Right renal cortex interstitium (tissue), 3 donors: ENCODE results near the gene FMN1. TPM values are rescaled to one million over a fixed set of nuclear protein-coding genes. Genes with fewer than 3 reads are reported as not detected.

Experiments used
- DNase-seq, 3 donors: peaks; one replicate each; pipeline ENCODE4 v3.0.0-alpha.2; 2013; ENCODE audit warnings: low read depth in 3 of 3, low spot score in 2 of 3
- polyA plus RNA-seq, 3 donors: library from polyadenylated mRNA; unstranded; fragments of 120-200 nt; gene quantifications; one replicate each; pipeline ENCODE4 v1.2.1, GENCODE V29; 2013; ENCODE audit not compliant: insufficient read length in 3 of 3

Gene FMN1
- polyA plus RNA-seq, 3 donors = 14.2 to 18.6 (median 16.4) TPM

DNA sequence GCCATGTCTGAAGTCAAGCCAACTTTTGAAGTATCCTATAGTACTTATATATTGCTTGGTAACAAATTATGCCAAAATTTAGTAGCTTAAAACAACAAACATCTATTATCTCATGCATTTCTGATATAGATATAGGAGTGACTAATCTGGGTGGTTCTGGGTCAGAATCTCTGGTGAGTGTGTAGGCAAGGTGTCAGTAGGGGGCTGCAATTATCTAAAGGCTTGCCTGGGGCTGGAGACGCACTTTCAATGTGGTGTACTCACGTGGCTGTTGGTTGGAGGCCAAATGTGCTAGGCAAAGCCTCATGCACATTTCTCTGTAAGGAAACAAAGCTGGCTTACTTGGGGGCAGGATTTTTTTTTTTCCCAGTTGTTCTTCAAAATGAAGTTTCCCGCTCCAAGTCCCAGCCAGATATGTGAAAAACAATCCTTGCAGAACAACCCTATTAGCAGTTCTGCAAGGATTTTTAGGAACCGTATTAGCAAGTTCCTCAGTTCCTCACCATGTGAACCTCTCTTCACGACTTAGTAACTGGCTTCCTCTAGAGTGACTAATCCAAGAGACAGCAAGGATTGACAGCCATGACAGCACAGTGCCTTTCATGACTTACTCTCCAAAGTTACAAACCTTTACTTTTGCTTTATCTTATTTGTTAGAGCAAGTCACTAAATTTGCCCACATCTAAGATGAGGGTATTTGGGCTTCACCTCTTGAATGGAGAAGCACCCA lies 450.9 kb downstream of the FMN1 start:
- DNase-seq = no peak

DNA sequence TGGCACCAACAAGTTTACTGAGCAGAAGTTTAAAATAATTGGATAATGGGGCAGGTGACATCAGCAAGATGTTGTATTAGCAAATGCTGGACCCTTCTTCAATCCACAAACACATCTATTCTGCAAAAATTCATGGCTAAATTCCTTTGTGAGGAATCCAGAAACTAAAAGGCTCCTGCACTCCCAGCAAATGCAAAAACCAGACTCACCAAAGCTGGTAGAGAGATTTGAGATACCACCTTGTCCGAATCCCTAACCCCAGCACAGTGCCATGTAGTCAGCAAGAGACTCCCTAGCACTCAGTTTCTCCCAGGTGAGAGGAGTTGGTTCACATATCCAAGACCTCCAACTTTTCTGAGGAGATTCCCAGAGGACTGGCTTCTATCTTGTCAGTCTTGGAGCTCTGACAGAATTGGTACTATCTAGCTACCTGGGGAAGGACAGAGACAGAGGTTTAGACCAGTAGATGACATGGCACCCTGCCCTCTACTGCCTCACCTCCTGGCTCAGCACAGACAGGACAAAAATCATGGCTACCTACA lies 454.9 kb downstream of the FMN1 start:
- DNase-seq = no peak

DNA sequence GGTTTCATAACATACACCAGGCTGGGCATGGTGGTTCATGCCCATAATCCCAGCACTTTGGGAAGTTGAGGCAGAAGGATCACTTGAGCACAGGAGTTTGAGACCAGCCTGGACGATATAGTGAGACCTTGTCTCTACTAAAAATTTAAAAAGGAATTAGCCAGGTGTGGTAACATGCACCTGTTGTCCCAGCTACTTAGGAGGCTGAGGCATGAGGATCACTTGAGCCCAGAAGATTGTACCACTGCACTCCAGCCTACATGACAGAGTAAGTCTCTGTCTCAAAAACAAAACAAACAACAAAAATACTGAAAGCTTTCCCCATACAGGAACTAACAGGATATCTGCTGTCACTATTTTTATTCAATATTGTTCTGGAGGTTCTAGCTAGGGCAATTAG lies 455.8 kb downstream of the FMN1 start:
- no peak for DNase-seq

DNA sequence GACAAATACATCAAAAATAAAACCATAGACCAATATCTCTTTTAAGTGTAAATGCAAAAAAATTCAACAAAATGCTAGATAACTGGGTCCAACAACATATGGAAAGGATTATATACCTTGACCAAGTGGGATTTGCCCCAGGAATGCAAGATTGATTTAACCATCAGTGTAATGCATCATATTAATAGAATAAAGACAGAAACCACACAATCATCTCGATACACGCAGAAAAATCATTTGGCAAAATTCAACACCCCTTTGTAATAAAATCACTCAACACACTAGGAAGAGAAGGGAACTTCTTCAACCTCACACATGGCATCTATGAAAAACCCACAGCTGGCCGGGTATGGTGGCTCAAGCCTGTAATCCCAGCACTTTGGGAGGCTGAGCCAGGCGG lies 457.2 kb downstream of the FMN1 start:
- DNase-seq = no peak

DNA sequence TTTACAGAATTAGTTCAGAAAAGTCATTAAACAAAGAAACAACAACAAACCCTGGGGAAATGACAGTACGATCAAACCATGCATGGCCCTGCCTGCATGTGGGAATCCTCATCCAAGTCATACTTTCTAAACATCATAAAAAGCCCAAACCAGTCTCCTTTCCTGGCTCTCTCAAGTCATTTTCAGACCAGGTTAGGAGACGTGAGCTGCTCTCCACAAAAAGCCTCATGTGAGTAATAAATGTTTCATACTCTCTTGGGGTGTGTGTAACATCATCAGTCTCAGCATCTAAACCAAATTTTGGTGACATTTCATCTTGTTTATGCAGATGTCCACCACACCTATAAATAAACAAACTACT lies 457.8 kb downstream of the FMN1 start:
- no peak for DNase-seq

DNA sequence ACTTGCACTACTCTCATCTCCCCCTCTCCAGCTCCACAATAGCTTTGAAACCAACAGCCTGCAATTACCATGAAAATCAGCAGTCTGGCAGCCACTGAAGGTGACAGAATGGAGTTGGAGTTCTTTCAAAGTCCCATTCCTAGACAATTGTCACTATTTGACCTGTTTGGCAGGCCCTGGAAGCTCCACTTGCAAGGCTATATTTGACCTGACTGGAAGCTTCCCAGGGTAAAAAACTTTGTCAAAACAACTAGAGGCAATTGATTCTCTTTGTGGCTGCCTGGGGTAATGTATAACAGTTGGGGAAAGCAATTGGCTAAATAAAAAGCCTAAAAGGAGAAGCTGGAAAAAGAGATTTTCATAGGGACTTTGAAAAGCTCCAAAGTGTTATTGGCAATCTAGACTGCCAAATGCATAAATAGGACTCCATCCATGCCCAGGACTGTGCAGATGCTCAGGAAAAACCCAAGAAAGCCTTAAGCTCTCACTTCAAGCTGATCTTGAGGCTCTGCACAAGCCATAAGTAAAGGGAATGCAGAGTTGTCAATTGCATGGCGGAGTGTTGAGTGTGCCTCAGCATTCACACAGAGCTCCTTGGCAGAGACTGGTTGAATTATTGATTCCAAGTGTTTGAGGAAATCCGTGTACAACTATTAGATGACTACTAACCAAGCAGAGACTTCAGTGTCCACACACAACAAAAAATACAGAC lies 458.4 kb downstream of the FMN1 start:
- DNase-seq = no peak

DNA sequence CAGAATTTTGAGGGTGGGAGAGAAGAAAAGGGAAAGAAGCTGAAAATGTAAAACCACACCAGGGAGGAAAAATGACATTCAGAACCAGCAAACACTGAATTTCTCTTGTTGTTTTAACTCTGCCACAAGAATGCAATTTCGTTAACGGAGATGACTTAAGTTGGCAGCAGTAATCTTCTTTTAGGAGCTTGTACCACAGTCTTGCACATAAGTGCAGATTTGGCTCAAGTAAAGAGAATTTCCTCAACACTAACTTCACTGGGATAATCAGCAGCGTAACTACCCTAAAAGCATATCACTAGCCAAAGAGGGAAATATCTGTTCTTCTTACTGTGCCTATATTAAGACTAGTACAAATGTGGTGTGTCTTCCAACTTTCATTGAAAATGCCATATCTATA lies 461.2 kb downstream of the FMN1 start:
- no peak for DNase-seq

DNA sequence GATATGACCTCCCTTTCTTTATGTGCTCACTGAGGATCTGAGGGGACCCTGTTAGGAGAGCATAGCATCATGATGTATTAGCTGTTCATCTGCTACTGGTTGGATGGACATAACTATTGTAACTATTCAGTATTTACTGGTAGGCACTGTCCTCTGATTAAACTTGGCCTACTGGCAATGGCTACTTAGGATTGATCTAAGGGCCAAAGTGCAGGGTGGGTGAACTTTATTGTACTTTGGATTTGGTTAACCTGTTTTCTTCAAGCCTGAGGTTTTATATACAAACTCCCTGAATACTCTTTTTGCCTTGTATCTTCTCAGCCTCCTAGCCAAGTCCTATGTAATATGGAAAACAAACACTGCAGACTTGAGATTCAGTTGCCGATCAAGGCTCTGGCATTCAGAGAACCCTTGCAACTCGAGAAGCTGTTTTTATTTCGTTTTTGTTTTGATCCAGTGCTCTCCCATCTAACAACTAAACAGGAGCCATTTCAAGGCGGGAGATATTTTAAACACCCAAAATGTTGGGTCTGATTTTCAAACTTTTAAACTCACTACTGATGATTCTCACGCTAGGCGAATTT lies 461.8 kb downstream of the FMN1 start:
- DNase-seq = no peak

DNA sequence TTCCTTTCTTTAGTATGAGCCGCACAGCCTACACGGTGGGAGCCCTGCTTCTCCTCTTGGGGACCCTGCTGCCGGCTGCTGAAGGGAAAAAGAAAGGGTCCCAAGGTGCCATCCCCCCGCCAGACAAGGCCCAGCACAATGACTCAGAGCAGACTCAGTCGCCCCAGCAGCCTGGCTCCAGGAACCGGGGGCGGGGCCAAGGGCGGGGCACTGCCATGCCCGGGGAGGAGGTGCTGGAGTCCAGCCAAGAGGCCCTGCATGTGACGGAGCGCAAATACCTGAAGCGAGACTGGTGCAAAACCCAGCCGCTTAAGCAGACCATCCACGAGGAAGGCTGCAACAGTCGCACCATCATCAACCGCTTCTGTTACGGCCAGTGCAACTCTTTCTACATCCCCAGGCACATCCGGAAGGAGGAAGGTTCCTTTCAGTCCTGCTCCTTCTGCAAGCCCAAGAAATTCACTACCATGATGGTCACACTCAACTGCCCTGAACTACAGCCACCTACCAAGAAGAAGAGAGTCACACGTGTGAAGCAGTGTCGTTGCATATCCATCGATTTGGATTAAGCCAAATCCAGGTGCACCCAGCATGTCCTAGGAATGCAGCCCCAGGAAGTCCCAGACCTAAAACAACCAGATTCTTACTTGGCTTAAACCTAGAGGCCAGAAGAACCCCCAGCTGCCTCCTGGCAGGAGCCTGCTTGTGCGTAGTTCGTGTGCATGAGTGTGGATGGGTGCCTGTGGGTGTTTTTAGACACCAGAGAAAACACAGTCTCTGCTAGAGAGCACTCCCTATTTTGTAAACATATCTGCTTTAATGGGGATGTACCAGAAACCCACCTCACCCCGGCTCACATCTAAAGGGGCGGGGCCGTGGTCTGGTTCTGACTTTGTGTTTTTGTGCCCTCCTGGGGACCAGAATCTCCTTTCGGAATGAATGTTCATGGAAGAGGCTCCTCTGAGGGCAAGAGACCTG lies 463.5 kb downstream of the FMN1 start:
- DNase-seq = no peak

DNA sequence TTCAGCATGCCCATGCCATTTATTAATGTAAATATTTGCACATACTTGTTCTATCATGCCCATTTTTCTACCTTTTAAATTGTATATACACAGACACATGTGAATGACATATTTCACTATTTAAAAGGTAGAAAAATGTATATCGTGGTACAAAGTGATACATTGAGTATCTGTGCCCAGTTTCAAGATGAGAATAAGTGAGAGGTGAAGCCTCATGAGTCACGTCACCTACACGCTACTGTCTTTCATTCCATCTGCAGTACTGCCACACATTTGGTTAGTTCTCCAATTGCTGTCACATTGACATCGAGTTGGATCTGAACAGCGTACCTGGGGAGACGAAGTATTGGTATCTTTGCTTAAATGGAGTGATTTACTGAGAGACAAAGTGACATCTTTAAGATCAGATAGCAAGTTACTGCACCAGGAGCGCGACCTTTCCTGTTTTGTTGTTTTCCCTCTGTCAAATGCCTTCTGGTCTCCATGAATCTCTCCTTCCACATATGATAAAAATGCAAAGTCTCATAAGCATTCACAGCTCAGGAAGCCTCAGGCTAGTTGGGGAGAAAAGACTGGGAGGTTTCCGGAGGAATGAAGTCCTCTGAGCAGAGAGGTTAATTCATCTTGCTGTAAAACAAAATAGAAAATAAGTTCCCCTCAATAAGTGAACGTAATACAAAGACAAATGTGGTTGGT lies 464.7 kb downstream of the FMN1 start:
- no peak for DNase-seq

DNA sequence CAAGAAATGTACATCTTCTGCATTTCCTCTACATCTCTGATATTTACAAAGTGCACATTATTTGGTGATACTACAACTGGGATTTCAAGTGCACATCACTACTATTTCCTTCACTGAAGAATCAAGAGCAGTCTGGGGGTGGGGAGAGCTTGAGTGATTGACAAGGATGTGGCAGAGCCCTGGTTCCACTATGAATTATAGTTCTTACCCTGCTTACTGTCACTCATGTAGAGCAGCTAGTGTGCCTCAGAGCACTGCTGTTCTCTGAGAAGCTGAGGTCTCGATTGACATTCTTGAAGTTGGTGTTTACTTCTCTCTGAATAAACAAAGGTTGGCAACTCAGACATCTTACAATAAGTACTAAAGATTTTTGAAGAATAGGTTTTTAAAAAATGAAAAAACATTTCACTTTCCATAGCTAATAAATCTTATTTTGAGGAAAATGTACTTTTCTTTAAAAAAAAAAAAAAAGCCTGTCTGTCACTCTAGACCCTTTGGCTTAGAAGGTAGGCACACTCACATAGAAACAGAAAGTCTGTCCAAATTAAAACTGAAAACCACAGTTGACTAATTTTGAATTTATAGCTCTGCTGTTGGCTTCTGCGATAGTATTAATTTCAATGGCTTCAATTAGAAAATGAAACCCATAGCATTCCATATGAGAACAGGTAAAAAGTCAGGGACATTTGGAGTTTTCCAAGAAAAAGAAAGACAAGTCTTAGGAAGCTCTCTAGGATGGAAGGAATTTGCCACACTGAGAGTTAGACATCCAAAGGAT lies 471.2 kb downstream of the FMN1 start:
- no peak for DNase-seq

DNA sequence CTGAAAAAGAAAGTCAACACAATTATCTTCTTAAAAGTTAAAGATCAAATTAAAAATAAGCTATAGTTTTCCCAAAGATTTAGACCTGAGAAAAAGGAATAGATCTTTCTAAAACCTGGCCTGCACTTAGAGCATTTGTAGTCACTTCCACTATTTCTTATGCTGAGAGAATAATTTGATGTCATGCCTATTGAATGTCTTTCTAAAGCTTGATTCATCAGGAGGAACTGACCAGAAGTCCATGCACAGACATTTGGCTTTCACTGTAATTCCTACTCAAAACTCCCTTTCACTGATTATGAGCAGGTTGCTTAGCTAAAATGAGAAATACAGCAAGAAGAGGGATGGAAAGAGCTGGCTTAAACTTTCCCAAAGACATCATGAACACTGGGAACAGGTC lies 472.4 kb downstream of the FMN1 start:
- no peak for DNase-seq

DNA sequence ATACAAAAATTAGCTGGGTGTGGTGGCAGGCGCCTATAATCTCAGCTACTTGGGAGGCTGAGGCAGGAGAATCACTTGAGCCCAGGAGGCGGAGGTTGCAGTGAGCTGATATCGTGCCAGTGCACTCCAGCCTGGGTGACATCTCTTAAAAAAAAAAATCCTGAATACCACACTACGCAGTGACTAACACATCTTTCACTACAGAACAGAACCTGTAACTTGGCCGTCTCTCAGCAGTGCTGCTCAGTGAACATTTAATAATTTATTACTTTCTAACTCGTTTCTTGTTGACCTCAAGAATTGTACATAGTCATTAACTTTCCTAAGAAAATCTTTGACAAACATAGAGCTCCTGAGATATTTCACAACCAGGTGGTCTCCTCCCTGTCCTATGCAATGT lies 472.9 kb downstream of the FMN1 start:
- no peak for DNase-seq

DNA sequence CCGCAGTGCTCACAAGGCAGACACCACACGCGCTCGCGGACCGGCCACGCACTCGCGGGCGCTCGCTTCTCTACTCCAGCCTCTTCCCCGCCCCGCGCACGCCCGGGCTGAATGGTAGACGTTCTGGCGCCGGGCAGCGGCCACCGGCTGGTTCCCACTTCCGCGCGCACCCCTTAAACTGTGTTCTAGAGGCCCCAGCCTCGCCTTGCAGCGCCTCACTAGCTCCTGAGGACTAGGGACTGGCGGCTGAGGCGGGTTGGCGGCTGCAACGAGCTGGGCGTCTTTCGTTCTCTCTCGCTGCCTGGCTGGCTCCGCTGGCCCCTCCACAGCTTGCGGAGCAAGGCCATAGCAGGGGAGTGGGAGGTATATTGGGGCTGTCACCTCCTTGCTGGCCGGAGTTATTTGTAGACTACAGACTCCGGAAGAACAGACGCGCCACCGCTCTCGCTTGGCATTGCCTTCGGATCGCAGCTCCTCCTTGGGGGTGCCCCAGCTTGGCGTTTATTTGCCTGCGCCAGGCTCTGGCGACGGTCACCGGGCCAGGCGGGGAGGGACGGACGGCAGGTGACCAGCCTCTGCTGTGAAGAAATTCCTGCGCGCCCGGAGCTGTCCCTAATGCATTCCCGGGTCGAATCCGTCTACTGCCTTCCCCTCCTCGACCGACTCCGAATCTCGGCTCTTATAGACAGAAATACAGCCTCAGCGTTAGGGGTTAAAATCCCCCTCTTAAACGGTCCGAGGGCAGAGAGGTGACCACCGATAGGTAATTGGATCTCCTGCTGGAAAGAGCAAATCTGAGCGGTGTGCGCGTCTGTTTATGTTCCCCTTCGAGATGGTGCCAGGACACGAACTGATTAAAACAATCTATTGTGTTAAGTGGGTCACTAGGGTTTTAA lies 475.4 kb downstream of the FMN1 start:
- DNase-seq = no peak

DNA sequence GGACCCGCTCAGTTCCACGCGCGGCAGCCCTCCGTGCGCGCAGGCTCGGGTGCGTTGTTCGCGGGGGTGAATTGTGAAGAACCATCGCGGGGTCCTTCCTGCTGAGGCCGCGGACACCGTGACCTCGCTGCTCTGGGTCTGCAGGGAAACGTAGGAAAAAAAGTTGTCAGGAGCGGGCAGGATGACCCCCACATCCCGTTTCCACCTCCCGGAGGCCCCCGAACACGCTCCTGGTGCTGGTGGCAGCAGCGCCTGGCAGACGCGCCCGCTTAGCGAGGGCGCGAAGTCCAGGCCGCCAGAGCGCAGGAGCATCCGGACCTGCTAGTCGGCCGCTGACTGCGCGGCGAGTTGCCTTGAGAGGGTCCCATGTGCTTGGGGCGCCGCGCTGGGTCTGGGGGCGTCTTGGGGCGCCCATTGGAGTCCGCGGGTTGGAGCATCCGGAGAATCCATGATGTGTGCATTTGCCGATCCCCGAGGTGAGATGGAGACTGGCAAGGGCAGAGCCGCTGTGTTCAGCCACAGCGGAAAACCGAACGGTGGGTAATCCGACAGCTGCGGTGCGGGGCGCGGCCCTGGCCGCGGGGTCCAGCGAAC lies 476.2 kb downstream of the FMN1 start:
- DNase-seq = no peak

DNA sequence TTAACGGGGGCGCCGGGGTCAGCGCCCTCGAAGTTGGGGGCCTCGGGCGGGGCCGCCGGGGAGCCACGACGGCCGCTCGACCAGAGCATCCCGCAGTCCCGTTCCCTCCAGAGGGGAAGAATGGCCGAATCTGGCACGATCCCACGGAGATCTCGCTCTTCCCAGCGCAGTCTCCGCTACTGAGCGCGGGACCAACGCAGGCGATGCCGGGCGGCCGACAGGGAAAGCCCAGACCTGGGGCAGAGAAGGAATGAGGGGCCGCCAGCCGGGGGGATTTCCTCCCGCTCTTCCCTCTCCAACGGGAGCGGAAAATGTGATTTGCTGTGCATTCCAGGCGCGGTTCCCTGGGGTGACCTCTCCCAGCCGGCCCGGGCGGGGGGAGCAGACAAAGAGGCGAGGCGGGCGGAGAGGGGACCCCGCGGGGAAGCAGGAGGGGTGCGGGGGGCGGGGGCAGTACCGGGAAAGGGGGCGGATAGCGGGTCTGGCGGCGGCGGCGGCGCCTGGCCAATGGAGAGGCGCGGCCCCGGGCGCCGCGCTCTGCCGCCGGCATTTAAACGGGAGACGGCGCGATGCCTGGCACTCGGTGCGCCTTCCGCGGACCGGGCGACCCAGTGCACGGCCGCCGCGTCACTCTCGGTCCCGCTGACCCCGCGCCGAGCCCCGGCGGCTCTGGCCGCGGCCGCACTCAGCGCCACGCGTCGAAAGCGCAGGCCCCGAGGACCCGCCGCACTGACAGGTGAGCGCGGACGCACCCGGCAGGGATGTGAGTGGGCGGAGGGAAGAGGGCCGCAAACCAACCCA lies 476.9 kb downstream of the FMN1 start, which contains the start of gene GREM1:
Gene GREM1 (plus strand): TSS at position 579 of the 801 bp plus-strand sequence. CDS start 12,687 bp downstream, outside the sequence.
- no peak for DNase-seq

DNA sequence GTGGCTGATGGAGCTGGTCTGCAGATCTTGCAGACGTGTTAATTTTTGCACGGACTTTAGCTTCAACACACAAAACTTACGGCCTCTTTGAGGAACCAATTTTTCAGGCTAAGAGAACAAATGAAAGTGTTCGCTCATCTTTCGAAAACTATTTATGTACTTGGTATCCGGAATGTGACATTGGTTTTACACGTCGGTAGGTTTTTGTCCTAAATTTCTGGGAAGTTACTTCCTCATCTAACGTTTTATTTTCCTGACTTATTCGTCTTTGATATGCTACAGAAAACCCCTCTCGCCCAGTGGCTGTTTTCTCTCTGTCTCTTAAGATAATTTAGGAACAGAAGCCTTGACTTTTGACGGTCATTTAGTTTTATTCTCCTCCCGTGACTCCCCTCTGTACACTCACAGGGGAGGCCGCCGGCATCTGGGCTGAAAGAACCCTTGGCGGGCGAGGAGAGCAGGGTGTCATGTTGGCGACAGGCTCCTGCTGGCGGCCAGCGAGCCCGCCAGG lies 477.5 kb downstream of the FMN1 start:
- DNase-seq = no peak
